Urinary bladder (tissue), 4 donors: ENCODE measurements around the gene SGCD. TPM values are rescaled to one million over a fixed set of nuclear protein-coding genes. Genes with fewer than 3 reads are reported as not detected.

Source experiments
- DNase-seq: peaks from one replicate; pipeline ENCODE4 v3.0.0-alpha.2; 2015; ENCODE audit errors: extremely low spot score
- H3K27ac ChIP-seq: one replicate; pipeline ENCODE4 v1.5.1; 2013; ENCODE audit warnings: low read depth, mild to moderate bottlenecking, moderate library complexity
- H3K36me3 ChIP-seq: one replicate; pipeline ENCODE4 v1.6.1; 2013; ENCODE audit warnings: mild to moderate bottlenecking, moderate library complexity; ENCODE audit not compliant: insufficient read depth
- H3K4me1 ChIP-seq: one replicate; pipeline ENCODE4 v1.6.1; 2013; ENCODE audit warnings: mild to moderate bottlenecking, moderate library complexity; ENCODE audit not compliant: insufficient read depth
- H3K4me3 ChIP-seq: one replicate; pipeline ENCODE4 v1.5.1; 2013; ENCODE audit warnings: low read depth, low read length
- WGBS: extraction: QIAGEN DNeasy Blood & Tissue Kit; methylation state at CpG from one replicate; pipeline ENCODE4 v1.1.7; 2013; 5-methylcytosine and 5-hydroxymethylcytosine counted together
- polyA plus RNA-seq: library from polyadenylated mRNA; stranded (reverse); fragments of 200-250 nt; gene quantifications from one replicate; pipeline ENCODE4 v1.2.3, GENCODE V29; 2013
- total RNA-seq: library from RNA; depleted of rRNA; stranded (reverse); fragments of >200 nt; gene quantifications from one replicate; pipeline ENCODE4 v1.2.3, GENCODE V29; 2014
- donor health status: healthy with polysubstance abuse.
- donor health status: healthy.

SGCD gene
- total and polyA plus RNA-seq, 2 donors: 15.9 to 106 TPM

DNA sequence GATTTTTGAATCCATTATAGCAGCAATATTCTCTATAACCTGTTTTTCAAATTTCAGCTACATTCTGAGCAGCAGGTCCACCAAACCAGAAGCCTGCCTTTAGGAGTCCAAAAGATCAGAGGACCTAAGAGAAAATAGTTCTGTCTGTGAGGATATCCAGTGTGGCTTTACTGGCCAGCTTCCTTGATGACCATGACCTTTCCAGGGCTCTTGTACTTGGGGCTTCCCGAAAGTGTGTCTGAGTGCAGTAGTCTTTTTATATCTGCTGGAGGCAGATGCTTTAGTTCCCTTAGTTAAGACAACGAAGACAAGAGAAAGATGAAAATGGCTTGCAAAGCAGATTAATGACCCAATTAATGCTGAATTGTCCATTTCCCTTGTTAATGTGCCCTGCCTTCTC, 72.4 kb downstream of the SGCD start:
- no peak for DNase-seq
- no peak overlapping the region for H3K4me3 ChIP-seq
- no peak overlapping the region for H3K27ac ChIP-seq
- WGBS: 48% methylated on average over 2 of the region's 2 CpGs
- H3K4me1 ChIP-seq: no peaks in the 10 kb centered on the region
- no peaks in the 10 kb centered on the region for H3K36me3 ChIP-seq

DNA sequence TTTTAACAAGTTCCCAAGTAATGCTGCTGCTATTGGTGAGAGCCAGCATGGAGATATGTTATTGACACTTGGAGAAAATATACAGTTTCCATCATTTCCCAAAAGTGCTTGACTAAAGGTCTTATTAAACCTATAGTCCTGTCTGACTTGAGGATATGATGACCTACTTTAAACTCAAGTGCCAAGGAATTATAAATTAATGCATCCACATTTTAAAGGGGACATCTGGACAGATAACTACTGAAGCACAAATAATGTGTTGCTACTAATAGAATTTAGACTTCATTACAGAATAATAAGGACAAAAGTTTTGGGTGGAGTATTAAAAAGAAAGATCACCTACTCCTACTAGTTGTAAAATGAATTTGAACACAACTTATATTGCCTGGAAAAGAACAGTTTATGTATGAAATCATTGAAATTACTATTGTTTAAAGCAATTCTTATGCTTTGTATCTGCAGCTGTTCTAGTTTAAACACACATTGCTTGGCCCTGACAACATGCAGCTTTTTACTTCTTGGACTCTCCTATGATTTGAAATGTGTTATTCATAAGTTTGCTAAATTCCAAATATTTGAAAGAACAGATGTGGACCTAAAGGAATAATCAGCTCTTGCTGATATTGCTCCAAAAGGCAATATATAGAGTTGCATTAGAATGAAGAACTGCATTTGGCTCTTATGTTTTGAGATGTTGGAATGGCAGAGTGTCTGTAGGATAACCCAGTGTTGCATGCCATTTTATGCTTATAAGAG, 73.4 kb downstream of the SGCD start:
- H3K4me1 ChIP-seq: no peaks in the 10 kb centered on the region
- H3K36me3 ChIP-seq: no peaks in the 10 kb centered on the region
- H3K27ac ChIP-seq: no peak overlapping the region
- no peak overlapping the region for H3K4me3 ChIP-seq
- no peak for DNase-seq

DNA sequence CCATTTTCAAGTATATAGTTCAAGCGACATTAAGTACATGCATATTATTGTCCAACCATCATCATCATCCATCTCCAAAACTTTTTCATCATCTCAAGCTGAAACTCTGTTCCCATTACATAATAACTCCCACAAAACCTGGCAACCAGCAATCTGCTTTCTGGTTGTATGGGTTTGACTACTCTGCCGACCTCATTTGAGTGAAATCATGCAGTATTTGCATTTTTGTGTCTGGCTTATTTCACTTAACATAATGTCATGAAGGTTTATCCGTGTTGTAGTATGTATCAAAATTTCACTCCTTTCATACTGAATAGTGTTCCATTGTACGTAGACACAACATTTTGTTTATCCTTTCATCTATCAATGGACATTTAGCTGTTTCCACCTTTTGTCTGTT, 74.8 kb downstream of the SGCD start:
- WGBS: 77% methylated on average over 4 of the region's 4 CpGs
- DNase-seq: no peak
- Histone ChIP-seq H3K4me1 (no peaks in the 10 kb centered on the region), H3K27ac (no peak overlapping the region), H3K4me3 (no peak overlapping the region), H3K36me3 (no peaks in the 10 kb centered on the region)

GRCh38 chr5:156402387-156402921, 75.5 kb downstream of the SGCD start:
- Histone ChIP-seq H3K4me3 (no peak overlapping the region), H3K4me1 (no peaks in the 10 kb centered on the region), H3K36me3 (no peaks in the 10 kb centered on the region), H3K27ac (no peak overlapping the region)
- 83% methylated on average over 8 of the region's 8 CpGs for WGBS
- DNase-seq: no peak

DNA sequence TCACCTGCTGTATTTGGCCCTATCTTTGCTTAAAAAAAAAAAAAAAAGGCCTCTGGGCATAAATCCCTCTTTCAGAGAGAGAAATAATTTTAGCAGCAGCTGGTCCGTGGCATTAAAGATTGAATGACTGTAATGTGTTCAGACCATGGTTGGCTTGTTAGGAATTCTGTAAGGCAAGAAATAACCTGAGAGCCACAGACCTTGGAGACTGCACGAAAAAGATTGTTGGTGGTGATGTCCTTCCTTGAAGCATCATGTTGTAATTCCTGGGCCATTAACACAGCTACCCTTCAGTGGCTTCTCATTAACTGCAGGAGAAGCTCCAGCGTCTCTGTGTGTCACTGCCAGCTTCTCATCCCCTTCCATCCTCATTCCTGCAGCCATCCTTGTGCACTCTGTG, 79.0 kb downstream of the SGCD start:
- no peak overlapping the region for H3K4me3 ChIP-seq
- no peaks in the 10 kb centered on the region for H3K36me3 ChIP-seq
- no peaks in the 10 kb centered on the region for H3K4me1 ChIP-seq
- WGBS: 56% methylated on average over 3 of the region's 3 CpGs
- no peak for DNase-seq
- no peak overlapping the region for H3K27ac ChIP-seq

GRCh38 chr5:156407251-156407650, 80.3 kb downstream of the SGCD start:
- no peak for DNase-seq
- no peak overlapping the region for H3K27ac ChIP-seq
- H3K4me3 ChIP-seq: no peak overlapping the region
- no peaks in the 10 kb centered on the region for H3K4me1 ChIP-seq
- H3K36me3 ChIP-seq: no peaks in the 10 kb centered on the region
- WGBS: 78% methylated on average over 3 of the region's 3 CpGs

DNA sequence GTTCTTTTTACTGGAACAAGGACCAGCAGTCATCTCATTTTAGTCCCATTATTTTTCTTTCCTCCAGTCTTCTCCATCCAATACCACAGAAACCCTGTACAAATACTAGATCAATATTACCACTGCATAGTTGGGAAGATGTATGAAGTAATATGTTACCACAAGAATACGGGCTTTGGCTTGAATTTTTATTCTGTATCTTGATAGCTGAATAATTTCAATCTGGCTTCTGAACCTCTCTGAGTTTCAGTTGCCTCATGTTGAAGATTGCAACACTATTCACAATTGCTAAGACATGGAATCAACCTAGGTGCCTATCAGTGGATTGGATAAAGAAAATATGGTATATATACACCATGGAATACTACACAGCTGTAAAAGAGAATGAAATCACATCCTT, 82.9 kb downstream of the SGCD start:
- DNase-seq: no peak
- Histone ChIP-seq H3K36me3 (no peaks in the 10 kb centered on the region), H3K4me1 (no peaks in the 10 kb centered on the region), H3K4me3 (no peak overlapping the region), H3K27ac (no peak overlapping the region)
- whole genome bisulfite sequencing: 74% methylated on average over 1 of the region's 1 CpG

DNA sequence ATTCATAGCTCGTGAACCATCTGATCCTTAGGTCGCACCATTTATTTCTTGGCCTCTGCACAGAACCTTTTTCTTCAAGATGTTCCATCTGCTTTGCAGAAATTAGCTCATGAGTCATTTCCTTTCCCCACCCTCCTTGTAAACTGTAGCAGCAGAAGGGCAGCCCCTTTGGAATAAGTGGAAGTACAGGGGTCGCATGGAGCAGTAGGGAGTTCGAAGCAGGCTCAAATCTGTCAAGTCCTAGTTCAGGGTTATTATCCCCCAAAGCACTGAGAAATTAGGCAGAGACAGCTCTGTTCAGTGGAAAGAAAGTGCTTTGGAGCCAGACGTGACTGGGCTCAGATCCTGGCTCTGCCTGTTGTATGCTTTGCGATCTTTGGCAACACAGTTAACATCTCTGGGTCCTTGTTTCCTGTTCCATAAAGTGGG, 84.2 kb downstream of the SGCD start:
- Histone ChIP-seq H3K27ac (no peak overlapping the region), H3K4me1 (no peaks in the 10 kb centered on the region), H3K4me3 (no peak overlapping the region), H3K36me3 (no peaks in the 10 kb centered on the region)
- DNase-seq: peak; percentile 70
- WGBS: 8% methylated on average over 6 of the region's 6 CpGs

GRCh38 chr5:156411957-156412356, 85.0 kb downstream of the SGCD start:
- WGBS: 68% methylated on average over 2 of the region's 2 CpGs
- Histone ChIP-seq H3K4me1 (no peaks in the 10 kb centered on the region), H3K27ac (no peak overlapping the region), H3K36me3 (no peaks in the 10 kb centered on the region), H3K4me3 (no peak overlapping the region)
- DNase-seq: no peak

DNA sequence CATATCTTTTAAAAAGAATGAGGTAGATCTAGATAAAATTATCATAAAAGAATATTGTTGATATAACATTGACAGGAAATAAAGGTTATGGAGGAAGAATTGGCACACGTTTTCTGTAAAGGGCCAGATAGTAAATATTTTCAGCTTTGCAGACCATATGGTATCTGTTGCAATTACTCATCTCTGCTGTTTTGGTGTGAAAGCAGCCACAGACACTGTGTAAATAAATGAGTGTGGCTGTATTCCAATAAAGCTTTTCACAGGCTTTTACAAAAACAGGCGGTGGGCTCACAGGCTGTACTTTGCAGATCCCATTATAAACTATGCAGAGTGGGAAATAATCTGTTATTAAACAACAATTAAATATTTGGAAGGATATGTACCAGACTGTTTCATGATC, 87.4 kb downstream of the SGCD start:
- Histone ChIP-seq H3K36me3 (no peaks in the 10 kb centered on the region), H3K27ac (no peak overlapping the region), H3K4me3 (no peak overlapping the region), H3K4me1 (no peaks in the 10 kb centered on the region)
- DNase-seq: no peak
- 11% methylated on average over 2 of the region's 2 CpGs for WGBS

GRCh38 chr5:156419661-156420060, 92.7 kb downstream of the SGCD start:
- no peak overlapping the region for H3K27ac ChIP-seq
- H3K4me3 ChIP-seq: no peak overlapping the region
- no peaks in the 10 kb centered on the region for H3K4me1 ChIP-seq
- WGBS: 93% methylated on average over 1 of the region's 1 CpG
- DNase-seq: no peak
- no peaks in the 10 kb centered on the region for H3K36me3 ChIP-seq

- Histone ChIP-seq H3K4me3 (no peak overlapping the region), H3K4me1 (no peaks in the 10 kb centered on the region), H3K27ac (no peak overlapping the region), H3K36me3 (no peaks in the 10 kb centered on the region)
- DNase-seq: no peak
- WGBS: 9% methylated on average over 1 of the region's 1 CpG
These were observed 93.7 kb downstream of the SGCD start for GRCh38 chr5:156420665-156421064.

GRCh38 chr5:156421798-156422197, 94.8 kb downstream of the SGCD start:
- Histone ChIP-seq H3K36me3 (no peaks in the 10 kb centered on the region), H3K4me3 (no peak overlapping the region), H3K4me1 (no peaks in the 10 kb centered on the region), H3K27ac (no peak overlapping the region)
- no peak for DNase-seq
- 89% methylated on average over 4 of the region's 4 CpGs for WGBS

DNA sequence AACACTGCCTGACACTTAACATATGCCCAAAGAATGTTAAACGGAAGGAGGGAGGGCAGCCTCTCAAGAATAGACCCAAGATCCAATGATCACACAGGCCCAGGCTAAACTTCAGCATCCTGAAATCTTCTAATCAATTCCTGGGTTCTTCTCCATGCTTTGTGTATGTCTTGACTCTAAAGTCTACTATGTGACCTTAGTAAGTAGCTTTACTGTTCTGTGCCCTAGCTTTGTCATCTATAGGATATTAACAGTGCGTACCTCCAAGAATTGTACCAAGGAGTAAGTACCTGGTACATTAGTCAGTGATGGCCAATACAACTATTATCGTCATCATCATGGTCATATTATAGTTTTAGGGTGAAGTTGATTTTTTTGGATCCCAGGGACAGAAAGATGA, 96.6 kb downstream of the SGCD start:
- H3K27ac ChIP-seq: no peak overlapping the region
- H3K36me3 ChIP-seq: no peaks in the 10 kb centered on the region
- no peak overlapping the region for H3K4me3 ChIP-seq
- H3K4me1 ChIP-seq: no peaks in the 10 kb centered on the region
- 63% methylated on average over 3 of the region's 3 CpGs for WGBS
- no peak for DNase-seq
